Stimulated activated CD8-positive, alpha-beta memory T cell treated with anti-CD3 and anti-CD28 coated beads, Interleukin-15, amount 100 ng/mL, for 4 hours (primary cell): ENCODE results near the gene ARHGEF10L.
"Not testable (repeated sequence)": the region's sequence is repeated elsewhere in the genome, so short reads cannot be mapped to it uniquely, and the experiment has no call there.

Source experiments
- DNase-seq, 2 donors: peaks; one replicate each; pipeline ENCODE4 v3.0.0-alpha.2; 2020; ENCODE audit warnings: low read depth in 2 of 2

Gene ARHGEF10L

GRCh38 chr1:17612831-17613230, 73.3 kb downstream of the ARHGEF10L start:
- no peak for DNase-seq

GRCh38 chr1:17614586-17614985, 75.1 kb downstream of the ARHGEF10L start:
- no peak for DNase-seq

DNA sequence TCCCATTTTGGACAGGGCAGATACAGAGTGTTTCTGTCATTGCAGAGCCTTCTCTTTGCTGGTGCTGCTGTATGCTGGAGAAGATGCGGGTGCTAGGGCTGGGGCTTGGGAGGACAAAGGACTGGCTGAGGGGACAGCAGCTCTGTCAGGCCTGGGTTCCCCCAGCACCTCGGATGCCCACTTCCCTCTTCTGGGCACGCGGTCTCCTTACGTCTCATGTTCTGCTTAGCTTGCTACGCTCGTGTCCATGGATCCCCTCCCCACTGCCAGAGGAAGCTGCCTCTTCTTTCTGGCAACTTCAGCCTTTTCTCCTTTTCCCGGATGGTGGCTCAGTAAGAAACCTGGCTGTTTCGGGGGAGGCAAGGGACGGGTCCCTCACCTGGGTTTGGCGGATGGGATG, 75.7 kb downstream of the ARHGEF10L start:
- no peak for DNase-seq

DNA sequence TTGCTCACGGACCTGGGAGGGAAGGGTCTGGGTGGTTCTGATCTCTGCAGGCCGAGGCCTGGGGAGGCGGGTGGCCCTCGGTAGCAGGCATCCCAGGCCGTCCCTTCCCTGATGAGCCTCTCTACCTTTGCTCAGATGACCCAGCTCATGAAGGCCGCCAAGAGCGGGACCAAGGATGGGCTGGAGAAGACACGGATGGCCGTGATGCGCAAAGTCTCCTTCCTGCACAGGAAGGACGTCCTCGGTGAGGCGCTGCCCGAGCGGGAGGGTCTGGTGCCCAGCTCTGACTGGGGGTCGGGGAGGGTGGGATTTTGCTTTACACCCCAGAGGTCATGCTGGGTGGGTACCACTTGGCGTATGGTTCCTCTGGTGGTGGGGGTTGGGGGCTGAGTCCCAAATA, 76.5 kb downstream of the ARHGEF10L start:
- DNase-seq, result no peak

DNA sequence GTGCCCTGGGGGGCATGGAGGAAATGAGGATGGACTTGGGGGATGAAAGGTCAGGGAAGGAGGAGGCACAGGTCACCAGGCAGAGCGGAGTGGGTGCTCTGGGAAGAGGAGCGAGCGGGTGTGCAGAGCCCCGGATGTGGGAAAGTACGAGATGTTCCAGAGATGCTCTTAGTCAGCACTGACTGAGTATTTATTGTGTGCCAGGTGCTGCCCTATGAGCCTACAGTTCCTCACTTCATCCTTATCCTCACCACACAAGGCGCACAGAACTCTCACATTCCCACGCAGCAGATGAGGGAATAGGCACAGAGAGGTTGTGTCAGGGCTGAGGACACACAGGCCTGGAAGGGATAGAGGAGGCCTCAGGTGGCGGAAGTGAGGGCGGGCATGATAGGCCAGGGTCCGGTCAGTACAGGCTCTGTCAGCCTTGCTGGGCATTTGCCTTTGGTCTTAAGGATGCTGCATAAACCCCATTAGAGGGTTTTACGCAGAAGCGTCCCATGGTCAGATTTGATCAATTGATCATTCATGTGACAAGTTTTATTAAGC, 77.3 kb downstream of the ARHGEF10L start:
- no peak for DNase-seq

DNA sequence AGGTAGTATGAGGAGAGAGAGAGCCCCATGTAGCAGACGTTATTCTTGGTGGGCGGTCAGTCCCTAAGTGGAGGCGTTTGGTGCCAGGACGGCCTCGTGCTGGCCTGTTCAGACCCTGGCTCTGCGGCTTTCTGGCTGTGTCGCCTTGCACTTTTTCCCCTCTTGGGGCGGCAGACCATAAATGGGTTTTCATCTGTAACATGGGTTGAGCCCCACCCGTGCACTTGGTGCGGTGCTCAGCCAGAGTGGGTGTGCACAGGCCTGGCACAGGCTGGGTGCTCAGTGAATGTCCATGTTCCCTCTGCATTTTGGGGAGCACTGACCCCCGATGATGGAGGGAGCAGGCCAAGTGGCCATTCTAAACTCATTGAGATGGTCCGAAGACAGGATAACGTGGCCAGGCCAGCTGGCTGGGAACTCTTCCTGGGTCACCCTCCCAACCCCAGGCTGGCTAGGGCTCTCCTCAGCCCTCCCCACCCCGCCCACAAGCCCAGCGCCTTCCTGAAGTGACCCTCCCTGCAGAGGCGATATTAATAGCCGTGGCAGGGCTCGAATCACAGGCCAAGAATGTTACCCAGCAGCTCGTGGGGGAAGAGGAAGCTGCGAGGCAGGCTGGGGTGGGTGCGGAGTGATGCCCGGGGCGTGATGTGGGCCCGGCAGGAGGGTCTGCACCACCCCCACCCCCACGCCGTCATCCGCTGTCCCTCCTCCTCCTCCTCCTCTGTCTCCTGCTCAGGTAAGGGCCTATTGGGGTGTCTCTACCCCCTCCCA, 78.5 kb downstream of the ARHGEF10L start:
- no peak for DNase-seq

DNA sequence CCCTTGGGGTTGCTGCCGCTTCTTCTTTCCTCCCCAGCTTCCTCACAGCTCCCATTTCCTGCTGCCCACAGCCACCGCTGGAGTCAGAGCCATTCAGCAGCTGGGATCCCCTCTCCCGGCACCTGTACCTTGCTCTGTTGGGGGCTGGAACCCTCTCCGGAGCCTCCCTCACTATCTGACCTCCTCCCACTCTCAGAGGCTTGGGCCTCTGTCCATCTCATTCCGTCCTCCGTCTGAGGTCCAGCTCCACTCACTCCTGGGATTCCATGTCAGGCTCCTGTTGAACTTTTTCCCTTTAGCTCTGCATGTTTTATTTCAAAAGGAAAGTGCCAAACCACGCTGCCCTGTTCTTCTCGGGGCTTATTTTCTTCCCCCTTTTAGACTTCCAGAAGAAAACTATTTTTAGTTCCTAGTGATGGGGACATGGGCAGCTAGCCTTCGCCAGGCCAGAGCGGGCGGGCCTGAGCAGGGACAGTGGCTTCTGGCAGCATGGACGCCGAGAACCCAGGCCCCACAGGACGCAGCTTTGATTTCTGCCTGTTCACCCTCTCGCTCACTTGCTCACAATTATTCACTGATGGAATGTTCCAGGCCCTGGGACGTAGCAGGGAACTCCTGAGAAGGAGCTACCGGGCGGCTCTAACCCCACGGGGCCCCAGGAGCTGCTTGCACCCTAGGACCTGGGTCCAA, 79.2 kb downstream of the ARHGEF10L start:
- no peak for DNase-seq

DNA sequence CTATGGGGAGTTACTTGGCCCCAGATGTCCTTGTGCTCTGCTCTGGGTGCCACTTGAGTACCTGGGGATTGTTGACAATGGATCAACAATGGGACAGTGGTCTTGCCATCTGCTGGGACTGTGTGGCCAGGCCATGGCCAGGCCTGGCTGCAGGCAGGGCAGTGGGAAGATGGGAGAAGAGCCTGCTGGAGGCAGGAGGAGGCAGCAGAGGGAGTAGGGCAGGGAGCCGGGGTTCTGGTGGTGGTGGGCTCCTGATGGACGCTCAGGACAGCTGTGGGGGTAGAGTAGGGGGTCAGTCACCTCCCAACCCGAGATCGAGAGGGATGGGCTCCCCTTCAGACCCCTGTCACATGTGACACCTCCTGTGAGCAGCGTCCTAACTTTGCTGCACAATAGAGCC, 81.0 kb downstream of the ARHGEF10L start:
- no peak for DNase-seq

DNA sequence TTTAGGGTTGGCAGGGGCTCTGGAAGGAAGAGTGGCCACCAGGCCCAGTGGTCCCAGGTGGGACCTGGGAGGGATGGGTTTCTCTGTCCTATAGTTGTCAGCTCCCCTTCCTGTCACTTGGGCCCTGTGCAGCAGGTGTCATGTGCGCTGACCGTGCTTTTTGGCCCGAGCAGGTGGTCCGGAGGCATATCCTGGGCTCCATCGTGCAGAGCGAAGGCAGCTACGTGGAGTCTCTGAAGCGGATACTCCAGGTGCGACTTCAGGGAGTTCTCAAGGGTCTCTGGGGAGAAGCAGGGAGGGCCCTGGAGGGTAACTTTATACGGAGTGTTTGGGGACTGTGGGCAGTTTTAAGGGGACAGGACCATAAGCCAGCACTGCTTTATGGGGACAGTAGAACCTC, 82.2 kb downstream of the ARHGEF10L start:
- no peak for DNase-seq

DNA sequence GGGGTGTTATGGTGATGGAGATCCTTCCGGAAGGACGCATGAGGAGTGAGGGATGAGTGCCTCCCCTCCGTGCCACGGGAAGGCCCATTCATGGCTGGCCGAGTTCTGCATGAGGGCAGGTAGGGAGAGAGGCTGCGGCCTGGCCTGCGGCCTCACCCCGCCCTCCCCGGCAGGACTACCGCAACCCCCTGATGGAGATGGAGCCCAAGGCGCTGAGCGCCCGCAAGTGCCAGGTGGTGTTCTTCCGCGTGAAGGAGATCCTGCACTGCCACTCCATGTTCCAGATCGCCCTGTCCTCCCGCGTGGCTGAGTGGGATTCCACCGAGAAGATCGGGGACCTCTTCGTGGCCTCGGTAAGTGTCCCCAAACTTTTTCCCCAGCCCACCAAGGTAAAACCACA, 83.3 kb downstream of the ARHGEF10L start:
- no peak for DNase-seq

GRCh38 chr1:17624611-17625233, 85.2 kb downstream of the ARHGEF10L start:
- no peak for DNase-seq

GRCh38 chr1:17627239-17628052, 87.9 kb downstream of the ARHGEF10L start:
- no peak for DNase-seq

- not testable (repeated sequence) for DNase-seq
Measured at GRCh38 chr1:17629046-17629445, 89.5 kb downstream of the ARHGEF10L start.

- no peak for DNase-seq
Measured at GRCh38 chr1:17629460-17629859, 90.0 kb downstream of the ARHGEF10L start.

DNA sequence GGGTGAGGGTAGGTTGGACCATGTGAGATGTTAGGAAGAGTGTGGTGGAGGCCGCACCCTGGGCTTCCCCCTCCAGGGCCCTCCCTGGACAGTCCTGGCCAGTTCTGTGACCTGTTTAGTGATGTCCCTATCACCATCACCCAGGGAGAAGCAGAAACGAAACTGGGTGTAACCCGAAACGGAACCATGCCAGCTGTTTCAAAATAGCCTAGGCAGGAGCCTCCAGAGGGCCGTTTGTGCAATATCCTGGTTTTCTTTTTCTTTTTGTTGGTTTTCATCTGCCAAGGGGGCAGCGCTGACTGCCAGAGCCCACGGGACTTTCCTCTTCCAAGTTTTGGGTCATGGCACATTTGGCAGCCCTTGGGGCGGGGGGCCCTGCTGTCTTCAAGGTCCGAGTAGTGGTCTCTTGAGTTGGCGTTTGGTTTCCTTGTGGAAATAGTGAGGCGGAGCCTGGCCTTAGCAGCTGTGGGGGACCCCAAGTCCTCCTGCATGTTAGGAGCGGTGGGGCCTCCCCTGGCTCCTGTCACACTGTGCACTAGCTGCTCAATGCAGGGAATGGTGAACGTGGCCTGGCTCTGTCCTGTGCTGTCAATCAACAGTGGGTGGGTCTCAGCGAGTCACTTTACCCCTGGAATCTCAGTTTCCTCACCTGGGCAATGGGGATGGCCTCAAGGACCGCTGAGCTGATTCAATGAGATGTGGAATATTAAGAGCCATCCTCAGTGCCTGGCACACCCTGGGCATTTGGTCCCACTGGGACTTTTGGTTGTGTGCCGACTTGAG, 90.7 kb downstream of the ARHGEF10L start:
- DNase-seq, result no peak

GRCh38 chr1:17630986-17631385, 91.5 kb downstream of the ARHGEF10L start:
- no peak for DNase-seq

- DNase-seq, result no peak
Measured at GRCh38 chr1:17631410-17631809, 91.9 kb downstream of the ARHGEF10L start.

- no peak for DNase-seq
Measured at GRCh38 chr1:17632106-17632505, 92.6 kb downstream of the ARHGEF10L start.

DNA sequence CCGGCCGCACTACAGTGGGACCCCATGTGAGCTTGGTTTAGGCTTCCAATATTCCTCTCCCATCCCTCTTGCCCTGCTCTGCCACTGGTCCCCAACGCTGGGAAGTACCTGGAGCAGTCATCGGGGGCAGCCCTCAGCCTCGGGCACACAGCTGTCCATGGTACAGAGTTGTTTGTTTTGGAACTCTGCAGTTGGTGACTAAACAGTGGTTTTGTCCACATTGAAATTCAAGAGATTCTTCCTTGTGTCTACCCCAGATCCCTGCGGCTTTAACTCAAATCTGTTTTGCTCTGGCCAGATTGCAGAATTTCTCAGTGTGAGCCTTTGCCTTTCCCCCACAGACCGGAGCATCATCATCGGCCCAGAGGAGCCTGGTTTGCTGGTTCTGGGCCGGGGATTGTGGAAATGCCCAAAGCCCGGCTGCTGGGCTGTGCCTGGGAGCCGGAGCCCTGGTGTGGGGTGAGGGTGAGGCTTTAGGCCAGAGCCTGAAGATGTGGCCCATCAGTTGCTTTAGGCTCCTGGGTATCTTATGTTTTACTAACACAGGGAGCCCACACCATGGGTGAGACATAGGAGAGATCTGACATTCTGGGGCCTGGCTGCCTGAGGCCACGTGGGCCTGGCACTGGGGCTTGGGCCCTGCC, 93.2 kb downstream of the ARHGEF10L start:
- no peak for DNase-seq

DNA sequence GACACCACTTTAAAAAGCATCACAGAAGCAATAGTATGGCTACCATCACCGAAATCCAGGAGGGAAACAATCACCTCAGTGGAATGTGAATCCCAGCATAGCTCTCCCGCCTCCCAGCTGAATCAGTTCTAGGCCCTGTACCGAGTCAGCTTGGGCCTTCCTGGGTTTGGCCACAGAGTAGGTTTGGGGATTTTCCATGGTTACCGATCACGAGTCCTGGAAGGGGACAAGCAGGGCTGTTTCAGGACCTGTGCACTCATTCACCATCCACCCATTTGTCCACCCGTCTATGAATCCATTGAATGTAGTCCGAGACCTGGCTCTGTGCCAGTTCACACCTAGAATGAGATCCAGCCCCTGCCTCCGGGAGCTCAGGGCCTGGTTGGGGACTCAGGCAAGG, 94.2 kb downstream of the ARHGEF10L start:
- no peak for DNase-seq

DNA sequence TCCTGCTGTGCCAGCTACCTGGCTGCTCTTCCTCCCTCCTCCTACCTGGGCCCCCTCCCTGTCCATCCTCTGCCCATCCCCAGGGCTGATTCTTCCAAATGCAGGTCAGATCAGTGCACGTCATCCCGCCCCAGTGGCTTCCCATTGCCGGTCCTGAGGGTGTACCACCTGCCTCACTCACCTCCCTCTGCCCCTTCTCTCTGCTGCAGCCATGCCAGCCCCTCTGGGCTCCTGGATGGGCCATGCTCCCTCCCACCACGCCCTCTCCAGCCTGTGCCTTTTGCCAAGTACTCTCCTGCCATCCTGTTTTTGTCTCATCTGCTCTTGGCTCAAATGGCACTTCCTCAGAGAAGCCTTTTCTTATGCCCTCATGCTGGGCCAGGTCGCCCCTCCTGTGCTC, 95.8 kb downstream of the ARHGEF10L start:
- DNase-seq, result no peak
